Transverse colon (tissue), 4 donors: ENCODE data around the gene MYOZ2.

Experiments used
- EP300 ChIP-seq: sonication (generic); formaldehyde crosslinking; IDR thresholded peaks from one replicate; pipeline ENCODE4 v1.6.1; 2017; ENCODE audit warnings: antibody characterized with exemption, low read depth
- POLR2A ChIP-seq: fragments of 450-650 bp; IDR thresholded peaks from one replicate; pipeline ENCODE4 v1.6.1; 2016; ENCODE audit warnings: antibody characterized with exemption, mild to moderate bottlenecking, moderate library complexity
- POLR2AphosphoS5 ChIP-seq, 3 donors: sonication (generic); formaldehyde crosslinking; IDR thresholded peaks; one replicate each; pipeline ENCODE4 v1.6.1; 2016; ENCODE audit warnings: antibody characterized with exemption in 3 of 3
- TF ChIP-seq, protein P1 (sequence below), 5 experiments: fragments of 200-600 bp in 3 of 5; fragments of 450-650 bp in 2 of 5; sonication (generic) in 3 of 5; IDR thresholded peaks; 1 replicate in 2 of 5; 2 replicates in 3 of 5; pipeline ENCODE4 v1.5.1; 2016 to 2017; ENCODE audit warnings: antibody characterized with exemption in 5 of 5, inconsistent platforms in 3 of 5, mild to moderate bottlenecking in 2 of 5, moderate library complexity in 1 of 5

DNA sequence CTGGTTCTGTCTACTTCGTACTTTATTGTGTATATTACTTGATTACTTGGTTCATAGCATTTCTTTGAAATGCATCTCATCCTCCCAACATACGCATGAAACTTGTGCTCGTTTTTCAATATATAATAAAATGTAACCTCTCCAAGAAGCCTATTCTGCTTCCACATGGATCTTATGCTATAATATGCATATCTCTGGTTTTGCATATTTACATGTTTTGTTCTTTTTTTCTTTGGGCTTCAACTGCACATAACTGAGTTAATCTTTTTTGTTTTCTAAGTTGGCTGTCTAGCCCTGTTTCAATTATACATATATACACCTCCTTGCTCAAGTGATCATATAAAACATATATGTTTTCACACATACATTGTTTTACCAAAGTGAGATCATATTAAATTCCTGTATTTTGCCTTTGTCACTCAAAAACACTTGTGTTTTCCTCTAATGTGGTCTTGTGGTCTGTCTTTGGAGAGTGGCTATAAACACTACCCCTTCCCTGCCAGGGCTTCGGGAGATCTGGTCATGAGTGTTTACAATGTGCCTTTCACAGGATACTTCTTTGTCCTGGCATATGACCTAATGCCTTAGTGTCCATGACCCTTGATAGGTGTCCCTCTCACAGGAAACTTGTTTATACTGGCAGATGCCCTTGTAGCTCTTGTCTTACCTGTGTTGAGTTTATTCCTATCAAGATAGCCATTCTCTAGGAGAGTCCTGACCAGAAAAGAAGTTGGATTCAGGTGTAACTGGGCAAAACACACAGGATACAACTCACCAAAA, 94.5 kb downstream of the MYOZ2 start:
- TF ChIP-seq, protein P1, sequence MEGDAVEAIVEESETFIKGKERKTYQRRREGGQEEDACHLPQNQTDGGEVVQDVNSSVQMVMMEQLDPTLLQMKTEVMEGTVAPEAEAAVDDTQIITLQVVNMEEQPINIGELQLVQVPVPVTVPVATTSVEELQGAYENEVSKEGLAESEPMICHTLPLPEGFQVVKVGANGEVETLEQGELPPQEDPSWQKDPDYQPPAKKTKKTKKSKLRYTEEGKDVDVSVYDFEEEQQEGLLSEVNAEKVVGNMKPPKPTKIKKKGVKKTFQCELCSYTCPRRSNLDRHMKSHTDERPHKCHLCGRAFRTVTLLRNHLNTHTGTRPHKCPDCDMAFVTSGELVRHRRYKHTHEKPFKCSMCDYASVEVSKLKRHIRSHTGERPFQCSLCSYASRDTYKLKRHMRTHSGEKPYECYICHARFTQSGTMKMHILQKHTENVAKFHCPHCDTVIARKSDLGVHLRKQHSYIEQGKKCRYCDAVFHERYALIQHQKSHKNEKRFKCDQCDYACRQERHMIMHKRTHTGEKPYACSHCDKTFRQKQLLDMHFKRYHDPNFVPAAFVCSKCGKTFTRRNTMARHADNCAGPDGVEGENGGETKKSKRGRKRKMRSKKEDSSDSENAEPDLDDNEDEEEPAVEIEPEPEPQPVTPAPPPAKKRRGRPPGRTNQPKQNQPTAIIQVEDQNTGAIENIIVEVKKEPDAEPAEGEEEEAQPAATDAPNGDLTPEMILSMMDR (IDR thresholded peaks at IDR 0.05), result no peak
- TF ChIP-seq EP300 (no peak), POLR2A (no peak), POLR2AphosphoS5 (IDR thresholded peaks at IDR 0.05) (no peak)
